Spleen (tissue), 7 donors: ENCODE measurements around the gene ZBTB17.

ENCODE experiments used
- CTCF ChIP-seq, 11 experiments: fragments of 200-600 bp in 7 of 11; fragments of 450-650 bp in 4 of 11; sonication (generic) in 4 of 11; IDR thresholded peaks in 8 of 11; conservative IDR thresholded peaks in 3 of 11; 1 replicate in 7 of 11; 2 replicates in 4 of 11; pipeline versions ENCODE4 v1.4.0 to v1.8.0; 2016 to 2021; ENCODE audit warnings: antibody characterized with exemption in 11 of 11, inconsistent platforms in 4 of 11, mild to moderate bottlenecking in 1 of 11
- POLR2A ChIP-seq, 3 donors: fragments of 450-650 bp; IDR thresholded peaks; one replicate each; pipeline ENCODE4 v1.5.1; 2017; ENCODE audit warnings: antibody characterized with exemption in 3 of 3, mild to moderate bottlenecking in 1 of 3
- POLR2AphosphoS5 ChIP-seq, 3 donors: sonication (generic); formaldehyde crosslinking; IDR thresholded peaks; one replicate each; pipeline ENCODE4 v1.5.1; 2017; ENCODE audit warnings: antibody characterized with exemption in 3 of 3
- donor health status: DM: no; HTN: no; CAD: no; lungs with moderate emphysema.
- donor health status: DM: no; HTN: no; CAD: no.
- donor health status: DM: no; HTN: no; CAD: no.

GRCh38 chr1:15966081-15966955 lies 9.6 kb downstream of the ZBTB17 start:
- TF ChIP-seq CTCF (IDR thresholded peaks at IDR 0.05 in 8 of 11, conservative IDR thresholded peaks at IDR 0.05 in 3 of 11) (no peak), POLR2AphosphoS5 (IDR thresholded peaks at IDR 0.05) (peak in 2 of 3 donors; percentile 45 to 74), POLR2A (IDR thresholded peaks at IDR 0.05) (peak in 1 of 3 donors; percentile 38)
